OCI-LY1 (cell line): Measurements from ENCODE around the gene EPAS1.

Source experiments
- CTCF ChIP-seq: fragments of 200-600 bp; sonication (generic), shearing (Covaris generic); IDR thresholded peaks from 2 replicates; pipeline ENCODE4 v1.5.1; 2017; ENCODE audit warnings: mild to moderate bottlenecking, antibody characterized with exemption, low read length, moderate library complexity, mixed read lengths
- EZH2 ChIP-seq: fragments of 200-600 bp; sonication (generic), shearing (Covaris generic); IDR thresholded peaks from 2 replicates; pipeline ENCODE4 v1.8.0; 2017; ENCODE audit warnings: borderline replicate concordance, mixed run types, mild to moderate bottlenecking, antibody characterized with exemption, low read length, moderate library complexity, mixed read lengths

- TF ChIP-seq CTCF (peak; percentile 90), EZH2 (no peak)
Observed at GRCh38 chr2:46364797-46365457, 67.7 kb downstream of the EPAS1 start.
